K562 (cell line): ENCODE measurements around the gene WASF1.

Experiments
- POLR2A ChIP-seq: fragments of 450-650 bp; conservative IDR thresholded peaks from 2 replicates; pipeline ENCODE4 v1.6.1; 2016
- SMARCC2 ChIP-seq: fragments of 450-650 bp; IDR thresholded peaks from 2 replicates; pipeline ENCODE4 v1.6.1; 2017; ENCODE audit warnings: antibody characterized with exemption, moderate library complexity, mild to moderate bottlenecking, low read depth
- SREBF1 ChIP-seq: fragments of 150-350 bp; IDR thresholded peaks from 2 replicates; pipeline ENCODE4 v1.6.1; 2014; ENCODE audit warnings: antibody characterized with exemption, low read depth, low read length, borderline replicate concordance
- ZNF217 ChIP-seq: sonication (generic); formaldehyde crosslinking; IDR thresholded peaks from 2 replicates; pipeline ENCODE4 v1.8.0; 2022; ENCODE audit warnings: mild to moderate bottlenecking, missing genetic modification reagents
- ZNF263 ChIP-seq: sonication (generic); formaldehyde crosslinking; IDR thresholded peaks from 2 replicates; pipeline ENCODE4 v1.8.0; 2022; ENCODE audit warnings: mild to moderate bottlenecking, missing genetic modification reagents, borderline replicate concordance
- ZZZ3 ChIP-seq: fragments of 450-650 bp; IDR thresholded peaks from 2 replicates; pipeline ENCODE4 v1.6.1; 2016; ENCODE audit warnings: antibody characterized with exemption, mild to moderate bottlenecking, moderate library complexity
- TF ChIP-seq, protein P1 (sequence below), 3 experiments: IDR thresholded peaks in 2 of 3; conservative IDR thresholded peaks in 1 of 3; 2 replicates each; pipeline ENCODE4 v1.5.1; 2011 to 2012; ENCODE audit warnings: low read length in 3 of 3, mild to moderate bottlenecking in 3 of 3, control low read depth in 2 of 3, improper control_type of control experiment in 1 of 3, inconsistent platforms in 1 of 3, low read depth in 1 of 3, mixed read lengths in 1 of 3, moderate library complexity in 1 of 3; ENCODE audit not compliant: insufficient read depth in 2 of 3

DNA sequence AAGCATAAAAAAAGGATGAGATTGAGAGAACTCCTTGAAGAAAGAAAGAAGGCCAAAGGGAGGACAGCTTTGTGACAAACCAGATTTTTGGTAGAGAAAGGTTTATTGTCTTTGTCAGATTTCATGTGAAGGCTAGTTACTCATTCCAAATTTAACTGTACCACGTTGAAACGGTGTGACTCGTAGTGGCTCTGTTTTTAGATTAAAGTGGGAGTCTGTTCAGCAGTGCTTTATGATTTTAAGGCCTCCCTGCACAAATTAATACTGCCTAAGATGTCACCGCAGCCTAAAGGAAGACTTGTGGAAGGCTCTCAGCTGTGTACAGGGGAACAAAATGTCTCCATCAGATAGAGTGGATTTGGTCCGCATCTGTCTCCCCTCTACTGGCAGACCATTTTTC, 36.7 kb upstream of the WASF1 start:
- TF ChIP-seq ZZZ3, result no peak
- no peak for TF ChIP-seq ZNF263
- TF ChIP-seq, protein P1, sequence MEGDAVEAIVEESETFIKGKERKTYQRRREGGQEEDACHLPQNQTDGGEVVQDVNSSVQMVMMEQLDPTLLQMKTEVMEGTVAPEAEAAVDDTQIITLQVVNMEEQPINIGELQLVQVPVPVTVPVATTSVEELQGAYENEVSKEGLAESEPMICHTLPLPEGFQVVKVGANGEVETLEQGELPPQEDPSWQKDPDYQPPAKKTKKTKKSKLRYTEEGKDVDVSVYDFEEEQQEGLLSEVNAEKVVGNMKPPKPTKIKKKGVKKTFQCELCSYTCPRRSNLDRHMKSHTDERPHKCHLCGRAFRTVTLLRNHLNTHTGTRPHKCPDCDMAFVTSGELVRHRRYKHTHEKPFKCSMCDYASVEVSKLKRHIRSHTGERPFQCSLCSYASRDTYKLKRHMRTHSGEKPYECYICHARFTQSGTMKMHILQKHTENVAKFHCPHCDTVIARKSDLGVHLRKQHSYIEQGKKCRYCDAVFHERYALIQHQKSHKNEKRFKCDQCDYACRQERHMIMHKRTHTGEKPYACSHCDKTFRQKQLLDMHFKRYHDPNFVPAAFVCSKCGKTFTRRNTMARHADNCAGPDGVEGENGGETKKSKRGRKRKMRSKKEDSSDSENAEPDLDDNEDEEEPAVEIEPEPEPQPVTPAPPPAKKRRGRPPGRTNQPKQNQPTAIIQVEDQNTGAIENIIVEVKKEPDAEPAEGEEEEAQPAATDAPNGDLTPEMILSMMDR (IDR thresholded peaks at IDR 0.05 in 2 of 3, conservative IDR thresholded peaks at IDR 0.05 in 1 of 3; ENCODE audit: insufficient read depth in 2 of 3, low read depth in 1 of 3, low read length in 3 of 3), result no peak
- TF ChIP-seq ZNF217 (CRISPR knock-in tag), result no peak
- TF ChIP-seq SMARCC2, result no peak
- TF ChIP-seq POLR2A, result no peak
- no peak for TF ChIP-seq SREBF1
